ENCODE results near the gene OR52I1. TPM values are rescaled to one million over a fixed set of nuclear protein-coding genes. Genes with fewer than 3 reads are reported as not detected.

The OR52I1 gene
- polyA plus RNA-seq, 1 donor from 2014 or later, result not detected

- no peaks in the 10 kb centered on the region for H4K20me1 ChIP-seq (ENCODE audit: insufficient read depth)
- no peak for TF ChIP-seq MXI1 (conservative IDR thresholded peaks at IDR 0.05; ENCODE audit: poor library complexity, severe bottlenecking)
- H3K4me3 ChIP-seq (ENCODE audit: low read length), result no peak overlapping the region
- no peaks in the 10 kb centered on the region for H3F3A ChIP-seq (ENCODE audit: insufficient read depth, low read length, poor library complexity, severe bottlenecking)
- H3K27ac ChIP-seq (ENCODE audit: low read length), result no peak overlapping the region
- no peaks in the 10 kb centered on the region for H3K27me3 ChIP-seq (ENCODE audit: insufficient read depth, low read depth, low read length)
- H3K36me3 ChIP-seq (ENCODE audit: insufficient read depth, low read length), result no peaks in the 10 kb centered on the region
- no peak overlapping the region for H3K4me2 ChIP-seq (ENCODE audit: low read length)
- H3K9me3 ChIP-seq (ENCODE audit: low read length), result no peaks in the 10 kb centered on the region
- H2AFZ ChIP-seq (ENCODE audit: low read depth, low read length), result no peak overlapping the region
- H3K79me2 ChIP-seq (replicated peaks; ENCODE audit: insufficient read depth, low read length), result no peaks in the 10 kb centered on the region
- H3K9me2 ChIP-seq (ENCODE audit: insufficient read depth, low read length), result no peaks in the 10 kb centered on the region
- no peak overlapping the region for H3K9ac ChIP-seq (ENCODE audit: low read length)
These were observed 25.7 kb downstream of the OR52I1 start for GRCh38 chr11:4619514-4619913.

GRCh38 chr11:4626207-4627099 is 32.6 kb downstream of the OR52I1 start:
- Histone ChIP-seq H3K9me2 (ENCODE audit: insufficient read depth, low read length) (no peaks in the 10 kb centered on the region), H2AFZ (ENCODE audit: low read depth, low read length) (no peak overlapping the region), H3K27ac (ENCODE audit: low read length) (no peak overlapping the region), H3K9me3 (ENCODE audit: low read length) (no peaks in the 10 kb centered on the region), H4K20me1 (ENCODE audit: insufficient read depth) (no peaks in the 10 kb centered on the region), H3K9ac (ENCODE audit: low read length) (no peak overlapping the region), H3K4me2 (ENCODE audit: low read length) (no peak overlapping the region), H3K36me3 (ENCODE audit: insufficient read depth, low read length) (no peaks in the 10 kb centered on the region), H3K79me2 (replicated peaks; ENCODE audit: insufficient read depth, low read length) (no peaks in the 10 kb centered on the region), H3K4me3 (ENCODE audit: low read length) (no peak overlapping the region), H3F3A (ENCODE audit: insufficient read depth, low read length, poor library complexity, severe bottlenecking) (no peaks in the 10 kb centered on the region), H3K27me3 (ENCODE audit: insufficient read depth, low read depth, low read length) (no peaks in the 10 kb centered on the region)
- TF ChIP-seq CTCF (IDR thresholded peaks at IDR 0.05; ENCODE audit: poor library complexity, severe bottlenecking) (peak; percentile 91), SMC3 (conservative IDR thresholded peaks at IDR 0.05; ENCODE audit: poor library complexity) (peak; percentile 93), EZH2 (IDR thresholded peaks at IDR 0.05; ENCODE audit: borderline replicate concordance, insufficient read depth, low read length, poor library complexity, severe bottlenecking) (no peak), RAD21 (conservative IDR thresholded peaks at IDR 0.05) (peak; percentile 92)

GRCh38 chr11:4636136-4636535 is 42.3 kb downstream of the OR52I1 start:
- no peak overlapping the region for H3K27ac ChIP-seq (ENCODE audit: low read length)
- H2AFZ ChIP-seq (ENCODE audit: low read depth, low read length), result no peak overlapping the region
- H3K9me2 ChIP-seq (ENCODE audit: insufficient read depth, low read length), result no peaks in the 10 kb centered on the region
- H3K4me3 ChIP-seq (ENCODE audit: low read length), result no peak overlapping the region
- TF ChIP-seq EZH2 (IDR thresholded peaks at IDR 0.05; ENCODE audit: borderline replicate concordance, insufficient read depth, low read length, poor library complexity, severe bottlenecking) (no peak), EP300 (conservative IDR thresholded peaks at IDR 0.05; ENCODE audit: poor library complexity, severe bottlenecking) (no peak), RAD21 (conservative IDR thresholded peaks at IDR 0.05) (no peak), REST (IDR thresholded peaks at IDR 0.05; ENCODE audit: borderline replicate concordance) (no peak), POLR2AphosphoS5 (IDR thresholded peaks at IDR 0.05) (no peak), MXI1 (conservative IDR thresholded peaks at IDR 0.05; ENCODE audit: poor library complexity, severe bottlenecking) (no peak), CTCF (IDR thresholded peaks at IDR 0.05; ENCODE audit: poor library complexity, severe bottlenecking) (no peak), TAF1 (IDR thresholded peaks at IDR 0.05; ENCODE audit: low read depth) (no peak), SMC3 (conservative IDR thresholded peaks at IDR 0.05; ENCODE audit: poor library complexity) (no peak)
- no peak overlapping the region for H3K9ac ChIP-seq (ENCODE audit: low read length)
- H3K27me3 ChIP-seq (ENCODE audit: insufficient read depth, low read depth, low read length), result no peaks in the 10 kb centered on the region
- no peaks in the 10 kb centered on the region for H4K20me1 ChIP-seq (ENCODE audit: insufficient read depth)
- no peaks in the 10 kb centered on the region for H3F3A ChIP-seq (ENCODE audit: insufficient read depth, low read length, poor library complexity, severe bottlenecking)
- no peak overlapping the region for H3K4me2 ChIP-seq (ENCODE audit: low read length)
- H3K9me3 ChIP-seq (ENCODE audit: low read length), result no peaks in the 10 kb centered on the region
- no peaks in the 10 kb centered on the region for H3K36me3 ChIP-seq (ENCODE audit: insufficient read depth, low read length)
- H3K79me2 ChIP-seq (replicated peaks; ENCODE audit: insufficient read depth, low read length), result no peaks in the 10 kb centered on the region

Measured in neural cell (in vitro differentiated cells).